ENCODE measurements around the gene SMYD5.
"Not testable (repeated sequence)": the region's sequence is repeated elsewhere in the genome, so short reads cannot be mapped to it uniquely, and the experiment has no call there.

Gene SMYD5

GRCh38 chr2:73262108-73262651 is 48.1 kb downstream of the SMYD5 start:
- no peak for DNase-seq

- not testable (repeated sequence) for DNase-seq
Measured at GRCh38 chr2:73262691-73263429, 48.8 kb downstream of the SMYD5 start.

GRCh38 chr2:73263540-73264331 is 49.7 kb downstream of the SMYD5 start:
- DNase-seq = no peak

- DNase-seq = no peak
Measured at GRCh38 chr2:73264332-73264606, 50.2 kb downstream of the SMYD5 start.

GRCh38 chr2:73264783-73265182 is 50.7 kb downstream of the SMYD5 start:
- no peak for DNase-seq

- no peak for DNase-seq
Measured at GRCh38 chr2:73265298-73266060, 51.4 kb downstream of the SMYD5 start.

- no peak for DNase-seq
Measured at GRCh38 chr2:73266061-73266901, 52.2 kb downstream of the SMYD5 start.

- DNase-seq = no peak
Measured at GRCh38 chr2:73267008-73267407, 53.0 kb downstream of the SMYD5 start.

GRCh38 chr2:73268366-73268829 is 54.4 kb downstream of the SMYD5 start:
- no peak for DNase-seq

- peak; percentile 76 for DNase-seq
Measured at GRCh38 chr2:73268830-73269685, 55.0 kb downstream of the SMYD5 start.

- no peak for DNase-seq
Measured at GRCh38 chr2:73269686-73270465, 55.8 kb downstream of the SMYD5 start.

- DNase-seq = no peak
Measured at GRCh38 chr2:73272270-73272669, 58.2 kb downstream of the SMYD5 start.
